HepG2 (cell line): ENCODE measurements around the gene INHA. TPM values are rescaled to one million over a fixed set of nuclear protein-coding genes. Genes with fewer than 3 reads are reported as not detected.

Experiments
- AGO1 ChIP-seq: fragments of 200-400 bp; formaldehyde crosslinking; IDR thresholded peaks from 2 replicates; pipeline ENCODE4 v1.6.1; 2017; ENCODE audit warnings: mild to moderate bottlenecking, low read depth, low read length, moderate library complexity; ENCODE audit not compliant: poor library complexity, severe bottlenecking
- BCL6 ChIP-seq: IDR thresholded peaks from 2 replicates; pipeline ENCODE4 v1.6.1; 2016; ENCODE audit warnings: missing genetic modification reagents, missing compliant biosample characterization
- GABPA ChIP-seq, 2 experiments: IDR thresholded peaks; 2 replicates each; pipeline ENCODE4 v1.6.1; 2011 to 2016; ENCODE audit warnings: low read depth in 2 of 2, low read length in 1 of 2, missing biosample characterization in 1 of 2, missing genetic modification characterization in 1 of 2
- GATAD2A ChIP-seq: IDR thresholded peaks from 2 replicates; pipeline ENCODE4 v1.6.1; 2016
- HNRNPK ChIP-seq: fragments of 200-400 bp; formaldehyde crosslinking; IDR thresholded peaks from 2 replicates; pipeline ENCODE4 v1.6.1; 2018; ENCODE audit warnings: low read length, low read depth, moderate library complexity, mild to moderate bottlenecking; ENCODE audit not compliant: poor library complexity, severe bottlenecking
- LCORL ChIP-seq, 2 experiments: fragments of 450-650 bp in 1 of 2; sonication (generic) in 1 of 2; formaldehyde crosslinking in 1 of 2; IDR thresholded peaks; 2 replicates each; pipeline versions ENCODE4 v1.5.0 to v1.6.1; 2017 to 2020; ENCODE audit warnings: antibody characterized with exemption in 1 of 2, missing genetic modification reagents in 1 of 2
- PITX1 ChIP-seq: sonication (generic); formaldehyde crosslinking; IDR thresholded peaks from 2 replicates; pipeline ENCODE4 v1.5.1; 2020; ENCODE audit warnings: mild to moderate bottlenecking, missing genetic modification reagents
- PREB ChIP-seq: sonication (generic); formaldehyde crosslinking; IDR thresholded peaks from 2 replicates; pipeline ENCODE4 v1.4.0; 2020; ENCODE audit warnings: missing genetic modification reagents
- SNRNP70 ChIP-seq: fragments of 200-400 bp; formaldehyde crosslinking; IDR thresholded peaks from 2 replicates; pipeline ENCODE4 v1.6.1; 2017; ENCODE audit warnings: mild to moderate bottlenecking, low read depth, low read length, moderate library complexity
- TCF12 ChIP-seq, 2 experiments: fragments of 450-650 bp in 1 of 2; sonication (generic) in 1 of 2; formaldehyde crosslinking in 1 of 2; IDR thresholded peaks; 2 replicates each; pipeline versions ENCODE4 v1.6.1 to v1.8.0; 2017 to 2022; ENCODE audit warnings: antibody characterized with exemption in 1 of 2, mild to moderate bottlenecking in 1 of 2, missing genetic modification reagents in 1 of 2, moderate library complexity in 1 of 2
- ZNF12 ChIP-seq: sonication (generic); formaldehyde crosslinking; IDR thresholded peaks from 2 replicates; pipeline ENCODE4 v1.5.0; 2020; ENCODE audit warnings: missing genetic modification reagents
- ZNF281 ChIP-seq: sonication (generic); formaldehyde crosslinking; IDR thresholded peaks from 2 replicates; pipeline ENCODE4 v1.4.0; 2020; ENCODE audit warnings: missing genetic modification reagents, borderline replicate concordance
- ZNF414 ChIP-seq: sonication (generic); formaldehyde crosslinking; IDR thresholded peaks from 2 replicates; pipeline ENCODE4 v1.5.0; 2020; ENCODE audit warnings: missing genetic modification reagents
- ZNF589 ChIP-seq: sonication (generic); formaldehyde crosslinking; conservative IDR thresholded peaks from 2 replicates; pipeline ENCODE4 v1.8.0; 2022; ENCODE audit warnings: mild to moderate bottlenecking, moderate library complexity, missing genetic modification reagents
- polyA plus RNA-seq, 8 experiments: library from polyadenylated mRNA; depleted of rRNA in 3 of 8; stranded (reverse) in 7 of 8; unstranded in 1 of 8; fragments of >200 nt; fragmentation: Illumina TruSeq in 4 of 8; extraction: Trizol in 4 of 8; gene quantifications; 2 replicates each; pipeline versions ENCODE4 v1.2.1 to v1.2.3, GENCODE V29; 2011 to 2016; ENCODE audit warnings: low read depth in 4 of 8, missing spikeins in 1 of 8, mixed read lengths in 1 of 8; ENCODE audit not compliant: insufficient read depth in 1 of 8
- total RNA-seq, 5 experiments: library from RNA; depleted of rRNA; stranded (reverse); fragments of >200 nt; fragmentation: Illumina TruSeq; extraction: Trizol; gene quantifications; 2 replicates each; pipeline ENCODE4 v1.2.3, GENCODE V29; 2016; ENCODE audit warnings: low read depth in 1 of 5

The INHA gene
- total and polyA plus RNA-seq, 2 of the 13 experiments (the other 11 are each of a cell fraction or from before 2014, with no cell fraction given) = 4.1 to 15.2 TPM

GRCh38 chr2:219578811-219579613 is 6.9 kb downstream of the INHA start (continued):
- TF ChIP-seq TCF12 (IDR thresholded peaks at IDR 0.05) (no peak), TCF12 (CRISPR knock-in tag; IDR thresholded peaks at IDR 0.05) (no peak), AGO1 (no peak), GATAD2A (CRISPR knock-in tag) (peak; percentile 55), ZNF589 (CRISPR knock-in tag) (no peak), ZNF414 (CRISPR knock-in tag) (0 out of 2 replicates have a peak, but pooled peaks have one; percentile 54), LCORL (IDR thresholded peaks at IDR 0.05) (no peak), LCORL (CRISPR knock-in tag; IDR thresholded peaks at IDR 0.05) (0 out of 2 replicates have a peak, but pooled peaks have one; percentile 1), SNRNP70 (no peak), GABPA (IDR thresholded peaks at IDR 0.05; ENCODE audit: low read depth, low read length) (no peak), GABPA (CRISPR knock-in tag; IDR thresholded peaks at IDR 0.05; ENCODE audit: low read depth) (0 out of 2 replicates have a peak, but pooled peaks have one; percentile 17), ZNF12 (0 out of 2 replicates have a peak, but pooled peaks have one; percentile 25), PITX1 (no peak), HNRNPK (no peak), BCL6 (CRISPR knock-in tag) (0 out of 2 replicates have a peak, but pooled peaks have one; percentile 20), PREB (CRISPR knock-in tag) (no peak), ZNF281 (peak; percentile 8; the same call in 1 of the 2 replicates)
